ENCODE results near the gene ARHGAP4. TPM values are rescaled to one million over a fixed set of nuclear protein-coding genes. Genes with fewer than 3 reads are reported as not detected.

The ARHGAP4 gene
- total RNA-seq, 6 donors from 2014 or later: 33.4 to 353 (median 82.6) TPM

- H3K9me3 ChIP-seq: no peaks in the 10 kb centered on the region
- H3K4me1 ChIP-seq: peaks cover 10 to 54% (median 26%) of the 10 kb centered on the region in 4 donors
- 76% methylated on average over 9 of the region's 16 CpGs; no CpG with 5 or more reads in 1 of the 2 donors for WGBS, 2 donors
- H3K36me3 ChIP-seq: peaks cover 0 to 7% (median 2%) of the 10 kb centered on the region in 4 donors
- peaks cover 0 to 13% (median 0%) of the 10 kb centered on the region in 4 donors for H3K27me3 ChIP-seq
- H3K27ac ChIP-seq: peak overlapping the region in 2 of 4 donors; percentile 48 to 92
- DNase-seq: no peak
- ATAC-seq (ENCODE audit: low FRiP score in 2 of 2): no peak
- TF ChIP-seq EP300 (IDR thresholded peaks at IDR 0.05) (no peak), POLR2AphosphoS5 (IDR thresholded peaks at IDR 0.05) (no peak), POLR2A (IDR thresholded peaks at IDR 0.05) (no peak)
- TF ChIP-seq, protein P1, sequence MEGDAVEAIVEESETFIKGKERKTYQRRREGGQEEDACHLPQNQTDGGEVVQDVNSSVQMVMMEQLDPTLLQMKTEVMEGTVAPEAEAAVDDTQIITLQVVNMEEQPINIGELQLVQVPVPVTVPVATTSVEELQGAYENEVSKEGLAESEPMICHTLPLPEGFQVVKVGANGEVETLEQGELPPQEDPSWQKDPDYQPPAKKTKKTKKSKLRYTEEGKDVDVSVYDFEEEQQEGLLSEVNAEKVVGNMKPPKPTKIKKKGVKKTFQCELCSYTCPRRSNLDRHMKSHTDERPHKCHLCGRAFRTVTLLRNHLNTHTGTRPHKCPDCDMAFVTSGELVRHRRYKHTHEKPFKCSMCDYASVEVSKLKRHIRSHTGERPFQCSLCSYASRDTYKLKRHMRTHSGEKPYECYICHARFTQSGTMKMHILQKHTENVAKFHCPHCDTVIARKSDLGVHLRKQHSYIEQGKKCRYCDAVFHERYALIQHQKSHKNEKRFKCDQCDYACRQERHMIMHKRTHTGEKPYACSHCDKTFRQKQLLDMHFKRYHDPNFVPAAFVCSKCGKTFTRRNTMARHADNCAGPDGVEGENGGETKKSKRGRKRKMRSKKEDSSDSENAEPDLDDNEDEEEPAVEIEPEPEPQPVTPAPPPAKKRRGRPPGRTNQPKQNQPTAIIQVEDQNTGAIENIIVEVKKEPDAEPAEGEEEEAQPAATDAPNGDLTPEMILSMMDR (IDR thresholded peaks at IDR 0.05): no peak
- peak overlapping the region in 2 of 4 donors; percentile 9 to 24 for H3K4me3 ChIP-seq
Observed at GRCh38 chrX:153921070-153921469, 5.0 kb downstream of the ARHGAP4 start.

GRCh38 chrX:153920546-153920945 lies 5.5 kb downstream of the ARHGAP4 start:
- WGBS, 2 donors: 97% methylated on average over 14 of the region's 14 CpGs; no CpG with 5 or more reads in 1 of the 2 donors
- H3K9me3 ChIP-seq: no peaks in the 10 kb centered on the region
- DNase-seq: no peak
- TF ChIP-seq, protein P1 (IDR thresholded peaks at IDR 0.05): no peak
- TF ChIP-seq POLR2A (IDR thresholded peaks at IDR 0.05) (no peak), POLR2AphosphoS5 (IDR thresholded peaks at IDR 0.05) (no peak), EP300 (IDR thresholded peaks at IDR 0.05) (no peak)
- ATAC-seq (ENCODE audit: low FRiP score in 2 of 2): no peak
- peaks cover 10 to 49% (median 25%) of the 10 kb centered on the region in 4 donors for H3K4me1 ChIP-seq
- peaks cover 0 to 13% (median 0%) of the 10 kb centered on the region in 4 donors for H3K27me3 ChIP-seq
- H3K36me3 ChIP-seq: peaks cover 0 to 7% (median 2%) of the 10 kb centered on the region in 4 donors
- H3K27ac ChIP-seq: no peak overlapping the region
- H3K4me3 ChIP-seq: no peak overlapping the region

- TF ChIP-seq EP300 (IDR thresholded peaks at IDR 0.05) (no peak), POLR2AphosphoS5 (IDR thresholded peaks at IDR 0.05) (no peak), POLR2A (IDR thresholded peaks at IDR 0.05) (no peak)
- TF ChIP-seq, protein P1 (IDR thresholded peaks at IDR 0.05): no peak
- no peak for DNase-seq
- peaks cover 0 to 8% (median 0%) of the 10 kb centered on the region in 4 donors for H3K27me3 ChIP-seq
- ATAC-seq (ENCODE audit: low FRiP score in 2 of 2): no peak
- H3K4me1 ChIP-seq: peaks cover 10 to 36% (median 22%) of the 10 kb centered on the region in 4 donors
- H3K27ac ChIP-seq: no peak overlapping the region
- no peak overlapping the region for H3K4me3 ChIP-seq
- WGBS, 2 donors: 87% methylated on average over 7 to 13 of the region's 13 CpGs
- H3K36me3 ChIP-seq: peaks cover 0 to 7% (median 2%) of the 10 kb centered on the region in 4 donors
- H3K9me3 ChIP-seq: no peaks in the 10 kb centered on the region
Observed at GRCh38 chrX:153919281-153919680, 6.8 kb downstream of the ARHGAP4 start.

GRCh38 chrX:153917869-153918268 lies 8.2 kb downstream of the ARHGAP4 start:
- Histone ChIP-seq H3K4me1 (peaks cover 0 to 22% (median 13%) of the 10 kb centered on the region in 4 donors), H3K36me3 (peaks cover 0 to 15% (median 4%) of the 10 kb centered on the region in 4 donors), H3K4me3 (no peak overlapping the region), H3K9me3 (no peaks in the 10 kb centered on the region), H3K27me3 (peaks cover 0 to 8% (median 0%) of the 10 kb centered on the region in 4 donors), H3K27ac (no peak overlapping the region)
- WGBS, 2 donors: 83% methylated on average over 6 of the region's 6 CpGs
- no peak for TF ChIP-seq EP300 (IDR thresholded peaks at IDR 0.05)
- TF ChIP-seq, protein P1 (IDR thresholded peaks at IDR 0.05): no peak
- TF ChIP-seq POLR2AphosphoS5 (IDR thresholded peaks at IDR 0.05): no peak
- no peak for TF ChIP-seq POLR2A (IDR thresholded peaks at IDR 0.05)
- ATAC-seq (ENCODE audit: low FRiP score in 2 of 2) (no peak), DNase-seq (no peak)

GRCh38 chrX:153913701-153914100 lies 12.4 kb downstream of the ARHGAP4 start:
- 90 to 96% methylated on average over 4 to 17 of the region's 17 CpGs for WGBS, 2 donors
- H3K36me3 ChIP-seq: peaks cover 0 to 41% (median 4%) of the 10 kb centered on the region in 4 donors
- no peaks in the 10 kb centered on the region for H3K9me3 ChIP-seq
- no peak overlapping the region for H3K27ac ChIP-seq
- TF ChIP-seq, protein P1 (IDR thresholded peaks at IDR 0.05): no peak
- TF ChIP-seq EP300 (IDR thresholded peaks at IDR 0.05) (no peak), POLR2AphosphoS5 (IDR thresholded peaks at IDR 0.05) (no peak), POLR2A (IDR thresholded peaks at IDR 0.05) (no peak)
- no peaks in the 10 kb centered on the region for H3K4me1 ChIP-seq
- ATAC-seq (ENCODE audit: low FRiP score in 2 of 2): no peak
- no peak overlapping the region for H3K4me3 ChIP-seq
- H3K27me3 ChIP-seq: no peaks in the 10 kb centered on the region
- DNase-seq: peak in 1 of 2 donors; percentile 27

All from upper lobe of left lung (tissue), 6 donors.